SW480 (cell line): ENCODE data around the gene GSC2.

Experiments used
- DNase-seq: peaks from one replicate; pipeline ENCODE4 v3.0.0-alpha.2; 2016; ENCODE audit warnings: low spot score

Gene GSC2, protein sequence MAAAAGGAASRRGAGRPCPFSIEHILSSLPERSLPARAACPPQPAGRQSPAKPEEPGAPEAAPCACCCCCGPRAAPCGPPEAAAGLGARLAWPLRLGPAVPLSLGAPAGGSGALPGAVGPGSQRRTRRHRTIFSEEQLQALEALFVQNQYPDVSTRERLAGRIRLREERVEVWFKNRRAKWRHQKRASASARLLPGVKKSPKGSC

DNA sequence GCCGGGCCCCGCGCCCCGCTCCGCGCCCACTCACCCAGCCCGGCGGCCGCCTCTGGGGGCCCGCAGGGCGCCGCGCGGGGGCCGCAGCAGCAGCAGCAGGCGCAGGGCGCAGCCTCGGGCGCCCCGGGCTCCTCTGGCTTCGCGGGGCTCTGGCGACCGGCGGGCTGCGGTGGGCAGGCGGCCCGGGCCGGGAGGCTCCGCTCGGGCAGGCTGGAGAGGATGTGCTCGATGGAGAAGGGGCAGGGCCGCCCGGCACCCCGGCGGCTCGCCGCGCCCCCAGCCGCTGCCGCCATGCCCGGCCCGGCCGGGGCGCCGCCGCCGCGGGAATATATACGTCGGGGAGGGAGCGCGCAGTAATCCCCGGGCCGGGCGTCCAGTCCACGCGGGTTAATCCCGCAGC lies at the start of gene GSC2:
Gene GSC2 (minus strand): TSS at position 302 of the 400 bp plus-strand sequence. CDS start 9 bp downstream, at position 293.
- no peak for DNase-seq

DNA sequence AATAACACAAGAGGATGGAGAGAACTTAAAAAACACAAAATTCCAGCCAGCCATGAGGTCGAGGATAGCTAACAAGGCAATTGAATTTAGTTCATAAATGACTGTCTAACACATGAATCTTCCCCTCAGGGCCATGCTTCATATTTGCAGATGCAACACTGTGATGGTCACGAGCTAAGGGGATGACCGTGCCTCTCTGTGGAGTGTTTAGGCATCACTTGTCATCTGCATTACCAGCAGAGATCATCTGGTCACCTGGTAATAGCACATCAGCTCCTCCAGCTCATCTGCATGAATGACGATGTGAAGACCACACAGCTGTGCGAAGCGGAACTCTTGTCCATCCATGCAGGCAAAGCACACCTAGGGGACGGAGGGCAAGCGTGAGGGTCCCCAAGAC lies 49.4 kb upstream of the GSC2 start:
- DNase-seq: no peak

DNA sequence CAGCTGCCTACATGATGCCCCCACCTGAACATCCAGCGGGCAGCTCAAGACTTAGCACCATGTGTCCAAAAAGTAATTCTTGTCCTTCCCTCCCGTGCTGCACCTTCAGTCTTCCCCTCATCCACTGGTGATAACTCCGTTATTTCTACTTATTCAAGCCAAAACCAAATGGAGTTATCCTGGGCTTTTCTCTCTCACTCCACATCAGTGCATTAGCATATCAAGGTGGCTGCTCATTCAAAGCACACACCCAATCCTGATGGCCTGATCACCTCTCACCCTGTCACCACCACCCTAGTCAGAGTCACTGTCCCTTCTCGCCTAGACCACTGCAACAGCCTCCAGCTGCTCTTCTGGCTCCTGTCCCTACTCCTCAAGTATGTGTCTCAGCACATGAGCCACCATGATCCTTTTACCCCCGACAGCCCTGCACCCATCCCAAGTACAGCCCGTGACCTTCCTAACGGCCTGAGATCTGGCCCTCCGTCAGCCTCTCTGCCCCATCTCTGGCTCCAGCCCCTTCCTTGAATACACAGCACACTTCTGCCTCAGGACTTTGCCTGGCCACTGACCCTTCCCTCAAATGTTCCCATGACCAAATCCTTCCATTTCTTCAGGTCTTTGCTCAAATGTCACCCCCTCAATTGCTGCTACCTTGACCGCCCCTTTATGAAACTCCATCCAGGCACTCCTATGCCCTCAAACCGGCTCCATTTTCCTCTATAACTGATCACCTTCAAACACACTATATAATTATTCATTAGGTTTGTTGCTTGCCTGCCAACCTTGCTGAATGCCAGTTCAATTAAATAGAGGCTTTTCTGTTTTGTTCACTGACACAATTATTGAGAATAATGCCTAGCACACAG lies 48.1 kb upstream of the GSC2 start:
- DNase-seq: no peak

DNA sequence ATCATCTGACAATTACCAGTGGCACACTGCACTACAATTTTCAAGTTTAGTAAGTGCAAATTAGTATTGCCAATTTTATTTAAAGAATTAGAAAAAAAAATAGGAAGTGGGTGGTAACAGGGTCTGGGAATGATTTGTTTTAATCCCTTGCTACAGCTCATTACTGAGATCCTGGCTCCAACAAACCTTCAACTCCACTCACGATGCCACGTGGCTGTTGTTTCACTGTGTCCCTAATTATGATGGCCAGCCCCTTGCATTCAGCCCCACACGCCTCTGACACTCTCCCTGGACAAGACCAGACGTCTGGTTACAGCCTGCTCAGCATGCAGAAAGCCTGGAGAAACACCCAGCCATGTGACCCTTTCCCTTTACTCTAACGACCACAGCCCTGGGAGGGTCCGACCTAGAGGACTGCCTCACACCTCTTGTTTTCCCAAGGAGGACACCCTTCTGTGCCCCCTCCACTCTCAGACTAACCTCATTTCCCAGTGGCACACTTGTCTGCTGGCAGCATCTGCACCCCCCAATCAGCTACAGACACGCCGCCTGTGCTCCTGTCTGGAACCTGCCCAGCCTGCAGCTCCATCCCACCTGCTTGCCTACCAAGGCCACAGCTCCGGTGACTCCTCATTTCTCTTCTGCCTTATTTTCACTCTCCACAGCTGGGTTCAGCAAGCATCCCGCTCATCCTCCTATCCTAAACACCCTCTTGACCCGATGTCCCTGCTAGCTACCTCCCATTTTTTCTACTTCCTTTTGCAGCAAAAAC lies 46.9 kb upstream of the GSC2 start:
- no peak for DNase-seq

DNA sequence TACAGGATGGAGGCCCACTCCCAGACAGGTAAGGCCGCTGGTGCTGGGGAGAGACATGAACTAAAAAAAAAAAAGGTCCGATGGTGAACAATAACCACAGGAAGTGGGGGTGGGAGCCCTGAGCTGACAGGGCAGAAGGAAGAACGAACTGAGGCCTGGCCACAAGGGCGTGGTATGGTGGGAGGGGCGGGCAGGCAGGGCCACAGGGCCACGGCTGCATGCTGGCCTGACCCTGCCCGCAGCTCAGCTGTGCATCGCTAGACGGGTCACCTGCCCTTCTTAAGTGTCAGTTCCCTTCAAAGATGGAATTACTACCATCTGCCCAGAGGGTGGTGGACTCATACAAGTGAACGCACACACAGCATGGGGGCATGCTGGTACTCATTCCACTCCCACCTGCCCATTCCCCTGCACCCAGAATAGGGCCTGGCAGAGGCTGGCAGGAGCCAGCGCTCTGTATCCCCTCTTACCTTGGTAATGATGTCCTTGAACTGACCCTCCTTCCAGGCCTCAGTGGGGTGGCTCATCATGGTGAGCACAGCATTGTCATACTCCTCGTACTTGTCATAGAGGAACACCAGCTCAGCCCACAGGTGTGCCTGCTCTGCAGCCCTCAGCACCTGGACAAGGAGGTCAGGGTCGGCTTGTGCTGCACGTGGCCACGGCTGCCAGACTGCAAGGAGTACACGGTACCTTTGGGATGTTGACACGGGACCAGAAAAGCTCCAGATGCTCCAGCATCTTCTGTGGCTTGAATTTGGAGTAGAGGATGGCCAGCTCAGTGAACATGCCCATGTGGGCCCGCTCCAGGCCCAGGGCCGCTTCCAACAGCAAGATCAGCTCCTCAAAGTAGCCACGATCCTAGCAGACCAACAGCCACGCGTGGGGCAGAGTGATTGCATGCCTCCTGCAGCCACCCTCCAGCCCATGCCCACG lies 46.0 kb upstream of the GSC2 start:
- no peak for DNase-seq

DNA sequence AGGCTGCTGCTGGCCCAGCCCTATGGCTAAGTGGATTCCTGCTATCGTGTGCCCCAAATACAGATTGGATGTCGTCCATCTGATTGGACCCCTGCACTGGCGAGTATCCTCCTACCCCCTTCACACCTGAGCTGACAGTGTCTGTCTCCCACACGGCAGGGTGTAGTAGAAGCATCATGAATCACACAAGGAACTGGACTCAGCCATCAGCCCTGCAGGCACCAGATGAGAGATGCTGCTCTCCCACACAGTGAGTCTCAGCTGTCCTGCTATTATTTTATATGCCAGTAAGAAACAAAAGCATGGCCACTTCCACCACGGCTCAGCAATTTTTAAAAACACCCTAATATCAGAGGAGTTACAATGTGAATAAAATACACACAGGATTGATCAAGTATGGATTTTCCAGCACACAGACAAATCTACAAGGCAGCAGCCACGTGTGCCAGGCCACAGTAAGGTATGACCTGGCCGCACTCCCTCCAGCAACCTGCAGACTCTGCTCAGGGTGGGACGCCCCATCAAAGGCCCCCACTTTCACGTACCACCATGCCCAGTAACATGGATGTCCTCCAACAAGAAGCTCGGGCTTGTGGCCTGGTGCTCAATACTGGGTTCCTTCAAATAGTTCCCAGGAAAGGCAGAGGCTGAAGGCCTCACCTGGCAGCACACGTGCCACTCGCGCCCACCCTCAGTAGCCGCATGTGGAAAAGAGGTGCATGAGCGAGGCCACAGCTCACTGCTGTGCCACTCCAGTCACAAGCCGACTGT lies 44.9 kb upstream of the GSC2 start:
- no peak for DNase-seq

DNA sequence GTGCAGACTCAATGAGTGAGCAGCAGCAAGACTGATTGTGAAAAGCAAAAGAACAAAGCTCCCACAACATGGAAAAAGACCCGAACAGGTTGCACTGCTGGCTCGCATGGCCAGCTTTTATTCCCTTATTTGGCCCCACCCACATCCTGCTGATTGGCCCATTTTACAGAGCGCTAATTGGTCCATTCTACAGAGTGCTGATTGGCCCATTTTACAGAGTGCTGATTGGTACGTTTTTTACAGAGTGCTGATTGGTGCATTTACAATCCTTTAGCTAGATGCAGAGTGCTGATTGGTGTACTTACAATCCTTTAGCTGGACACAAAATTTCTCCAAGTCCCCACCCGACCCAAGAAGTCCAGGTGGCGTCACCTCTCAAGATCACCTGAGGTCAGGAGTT lies 43.8 kb upstream of the GSC2 start:
- DNase-seq: no peak

DNA sequence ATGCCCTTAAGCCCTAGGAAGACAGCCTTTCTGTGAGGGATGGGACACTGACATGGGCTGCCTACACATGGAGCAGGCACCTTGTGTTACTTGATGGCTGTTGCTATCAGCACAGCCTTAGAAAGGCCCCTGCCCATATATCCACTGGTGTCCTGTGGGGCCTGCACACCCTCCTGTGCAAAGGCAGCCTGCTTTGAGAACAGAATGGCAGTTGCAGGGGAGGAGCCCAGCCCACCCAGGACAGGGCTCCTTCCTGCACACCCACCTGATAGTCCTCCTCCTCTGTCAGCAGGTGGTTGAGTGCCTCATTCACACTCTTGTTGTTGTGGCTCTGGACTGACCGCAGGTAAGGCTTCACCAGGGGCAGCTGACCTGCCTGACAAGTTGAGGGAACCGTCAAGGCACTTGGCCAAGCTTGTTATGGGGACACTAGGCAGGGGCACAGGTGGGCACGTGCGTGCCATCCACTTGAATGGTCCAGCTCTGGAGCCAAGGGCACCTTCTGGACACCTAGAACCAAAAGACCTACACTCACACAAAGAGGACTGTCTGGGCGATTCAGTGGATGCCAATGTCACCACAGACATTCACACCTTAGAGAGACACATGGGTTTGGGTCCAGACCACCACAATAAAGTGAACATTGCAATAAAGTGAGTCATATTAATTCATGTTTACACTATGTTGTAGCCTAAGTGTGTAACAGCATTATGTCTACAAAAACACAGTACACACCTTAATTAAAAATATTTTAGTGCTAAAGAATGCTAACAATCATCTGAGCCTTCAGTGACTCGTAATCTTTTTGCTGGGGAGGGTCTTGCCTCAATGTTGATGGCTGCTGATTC lies 37.8 kb upstream of the GSC2 start:
- peak; percentile 78 for DNase-seq

DNA sequence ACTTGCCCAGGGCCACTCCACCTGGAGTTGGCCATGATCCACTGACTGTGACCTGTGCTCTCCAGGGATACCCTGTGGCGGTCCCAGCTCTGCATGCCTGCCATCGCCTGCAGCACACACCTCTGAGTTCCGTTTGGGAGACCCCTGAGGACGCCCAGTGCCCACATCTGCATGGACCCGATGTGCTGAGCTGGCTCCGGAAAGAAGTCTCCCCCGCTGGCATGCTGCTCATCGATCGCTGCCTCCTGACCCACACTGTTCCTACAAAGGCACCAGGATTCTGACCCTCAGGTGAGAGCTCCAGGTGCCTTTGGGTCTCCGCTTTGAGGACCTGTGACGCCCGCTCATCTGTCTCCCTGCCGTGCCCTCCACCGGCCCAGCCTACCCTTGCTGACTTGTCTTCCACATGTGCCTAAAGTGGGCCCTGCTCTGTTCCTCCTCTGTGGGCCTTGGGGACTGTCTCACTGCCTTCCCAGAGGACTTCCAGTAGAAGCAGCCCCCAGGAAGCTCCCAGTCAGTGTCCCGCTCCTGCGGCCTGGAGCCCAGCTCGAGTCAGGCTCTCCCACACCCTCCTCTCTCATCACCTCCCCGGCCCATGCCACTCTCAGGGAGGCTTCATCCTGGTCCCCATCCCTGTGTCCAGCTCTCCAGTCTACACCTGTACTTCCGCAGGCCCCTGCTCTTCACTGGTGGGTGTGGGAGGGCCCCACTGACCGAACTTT lies 34.3 kb upstream of the GSC2 start:
- DNase-seq: no peak

DNA sequence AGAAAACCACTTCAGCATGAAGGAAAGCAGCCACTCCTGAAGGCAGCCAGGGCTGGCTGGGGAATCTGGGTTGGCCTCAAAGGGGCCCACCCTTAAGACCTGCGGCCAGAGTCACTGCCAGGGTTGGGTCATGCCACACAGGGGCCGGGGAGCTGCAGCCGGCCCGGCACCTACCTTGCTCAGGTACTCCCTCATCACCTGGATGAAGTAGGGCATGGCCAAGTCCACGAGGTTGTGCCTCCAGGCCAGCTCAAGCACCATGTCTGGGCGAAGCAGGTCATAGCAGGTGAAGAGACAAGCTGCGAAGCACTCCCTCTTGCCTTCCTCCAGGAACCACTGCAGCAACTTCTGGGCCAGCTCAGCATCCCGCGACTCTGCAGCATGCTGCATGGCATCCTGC lies 33.1 kb upstream of the GSC2 start:
- no peak for DNase-seq

DNA sequence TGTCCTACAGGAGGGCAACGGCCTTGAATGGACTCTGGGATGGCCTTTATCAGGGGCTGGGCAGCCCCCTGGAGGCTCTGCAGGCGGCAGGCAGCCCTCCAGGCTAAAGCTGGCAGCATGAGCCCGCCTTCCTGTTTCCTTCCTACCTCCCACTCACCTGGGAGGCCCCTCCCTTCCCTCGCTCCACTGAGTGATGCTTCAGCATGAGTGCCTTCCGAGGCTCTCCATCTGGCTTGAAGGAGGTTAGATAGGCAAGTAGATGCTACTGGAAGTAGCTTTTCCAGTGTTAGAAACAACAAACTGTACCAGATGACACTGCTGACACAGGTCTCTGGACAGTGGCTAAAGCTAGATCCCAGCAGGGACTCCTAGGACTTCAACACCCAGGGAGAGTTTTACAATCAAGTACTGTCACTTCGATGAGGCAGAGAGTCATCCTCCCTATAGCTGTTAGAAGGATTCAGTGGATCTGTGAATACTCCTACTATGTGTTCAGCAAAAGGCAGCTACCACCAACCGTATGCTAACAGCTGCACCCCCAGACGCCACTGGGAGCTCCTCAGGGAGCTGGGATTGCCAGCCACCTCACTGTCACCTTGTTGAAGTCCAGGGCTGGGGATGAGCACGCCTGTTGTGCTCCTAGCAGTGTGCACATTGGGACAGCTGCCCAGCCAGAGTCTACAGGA lies 32.5 kb upstream of the GSC2 start:
- no peak for DNase-seq

DNA sequence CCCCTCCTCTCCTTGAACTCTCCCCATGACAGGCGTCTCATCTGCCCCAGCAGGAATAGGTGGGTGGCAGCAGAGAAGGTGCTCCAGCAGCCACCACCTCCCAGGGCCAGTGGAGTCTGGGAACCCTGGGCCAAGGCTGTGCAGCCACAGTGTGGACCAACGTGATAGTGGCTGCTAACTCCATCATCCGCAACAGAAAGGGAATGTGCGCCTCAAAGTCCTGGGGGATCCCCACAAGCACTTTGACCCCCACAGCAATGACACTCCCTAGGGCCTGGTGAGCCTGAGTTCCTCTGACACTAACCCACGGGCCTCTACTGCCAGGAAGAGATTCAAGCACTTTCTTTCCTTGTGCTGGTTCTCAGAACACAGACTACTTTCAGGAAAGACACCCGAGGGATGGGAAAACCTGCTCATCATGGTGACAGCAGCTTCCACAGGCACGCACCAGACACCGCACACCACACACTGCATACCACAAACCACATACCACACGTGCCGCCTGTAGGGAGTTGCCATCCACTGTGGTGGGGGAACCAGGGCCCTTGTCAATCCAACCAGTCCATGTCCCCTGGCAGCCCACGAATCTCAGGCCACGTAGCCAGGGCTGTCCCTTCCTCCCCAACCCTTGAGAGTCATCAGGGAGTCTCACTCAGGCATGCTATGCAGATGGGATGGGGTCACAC lies 31.8 kb upstream of the GSC2 start:
- DNase-seq: no peak

DNA sequence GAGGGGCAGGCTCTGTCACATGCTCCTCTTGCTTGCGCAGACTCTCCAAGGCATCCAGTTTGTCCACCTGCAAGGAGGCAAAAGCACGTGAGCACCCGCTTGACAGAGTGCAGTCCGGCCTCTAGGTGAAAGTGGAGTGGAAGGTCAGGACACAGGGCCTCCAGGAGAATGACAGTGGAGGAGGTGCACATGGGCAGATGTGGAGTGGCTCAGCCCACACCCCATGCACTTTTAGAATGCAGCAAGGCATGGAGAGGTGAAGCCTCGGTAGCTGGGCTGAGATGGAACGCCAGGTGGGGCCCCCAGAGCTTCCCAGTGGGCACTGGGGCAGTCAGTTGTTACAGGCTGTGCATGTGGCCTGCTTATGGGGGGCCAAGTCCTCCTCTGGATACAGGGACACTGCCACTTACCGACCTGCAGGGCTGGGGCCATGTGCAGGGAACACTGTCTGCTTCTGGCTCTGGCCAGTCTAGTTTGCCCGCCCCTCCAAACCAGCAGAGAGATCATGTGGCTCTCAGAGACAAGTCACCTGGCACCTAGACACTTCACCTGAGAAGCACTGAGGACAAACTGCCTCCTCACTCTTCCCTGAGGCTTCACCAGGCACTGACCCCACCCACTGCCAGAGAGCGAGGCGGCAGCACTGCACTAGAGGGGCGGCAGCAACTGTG lies 30.8 kb upstream of the GSC2 start:
- no peak for DNase-seq

DNA sequence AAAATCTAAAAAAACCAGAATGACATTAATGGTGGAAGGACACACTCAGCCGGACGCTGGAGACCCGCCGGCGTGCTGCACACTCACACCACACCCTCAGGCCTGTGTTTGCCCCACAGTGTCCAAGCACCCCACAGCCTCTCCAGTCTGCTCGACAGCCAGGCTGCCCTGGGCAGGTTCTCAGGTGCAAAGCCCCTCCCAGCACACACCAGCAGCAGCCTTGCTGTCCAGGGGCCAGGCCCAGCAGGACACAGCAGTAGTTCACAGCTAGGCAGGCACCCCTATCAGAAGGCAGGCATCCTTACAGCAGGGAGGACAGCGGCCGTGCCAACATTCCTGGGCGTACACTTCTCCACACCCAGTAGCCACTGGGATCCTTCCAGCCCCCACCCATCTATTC lies 30.1 kb upstream of the GSC2 start:
- no peak for DNase-seq

DNA sequence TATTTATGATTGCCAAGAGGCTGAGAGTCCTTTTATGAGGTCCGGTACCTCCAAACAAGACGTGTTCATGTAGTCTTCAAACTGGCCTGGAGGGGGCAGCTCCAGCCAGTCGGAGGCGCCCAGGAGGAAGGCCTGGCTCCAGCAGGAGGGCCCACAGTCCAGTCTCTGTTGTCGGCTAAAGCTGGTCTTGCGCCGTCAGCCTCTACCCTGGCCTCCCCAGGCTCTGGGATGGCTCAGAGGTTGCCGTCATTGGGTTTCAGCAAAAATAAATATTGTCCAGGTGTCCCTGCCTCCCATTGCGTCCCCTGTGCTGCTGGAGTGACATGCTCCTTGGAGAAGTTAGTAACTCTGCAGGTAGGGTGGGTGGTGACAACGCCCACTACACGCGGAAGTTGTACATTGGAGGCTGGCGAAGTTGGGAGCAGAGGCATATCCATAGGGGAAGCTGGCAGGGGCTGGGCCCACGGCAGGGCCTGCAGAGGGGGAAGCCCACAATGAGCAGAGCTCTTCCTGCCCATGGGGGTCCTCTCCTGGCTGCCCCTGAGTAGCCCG lies 29.5 kb upstream of the GSC2 start:
- DNase-seq: peak; percentile 85

DNA sequence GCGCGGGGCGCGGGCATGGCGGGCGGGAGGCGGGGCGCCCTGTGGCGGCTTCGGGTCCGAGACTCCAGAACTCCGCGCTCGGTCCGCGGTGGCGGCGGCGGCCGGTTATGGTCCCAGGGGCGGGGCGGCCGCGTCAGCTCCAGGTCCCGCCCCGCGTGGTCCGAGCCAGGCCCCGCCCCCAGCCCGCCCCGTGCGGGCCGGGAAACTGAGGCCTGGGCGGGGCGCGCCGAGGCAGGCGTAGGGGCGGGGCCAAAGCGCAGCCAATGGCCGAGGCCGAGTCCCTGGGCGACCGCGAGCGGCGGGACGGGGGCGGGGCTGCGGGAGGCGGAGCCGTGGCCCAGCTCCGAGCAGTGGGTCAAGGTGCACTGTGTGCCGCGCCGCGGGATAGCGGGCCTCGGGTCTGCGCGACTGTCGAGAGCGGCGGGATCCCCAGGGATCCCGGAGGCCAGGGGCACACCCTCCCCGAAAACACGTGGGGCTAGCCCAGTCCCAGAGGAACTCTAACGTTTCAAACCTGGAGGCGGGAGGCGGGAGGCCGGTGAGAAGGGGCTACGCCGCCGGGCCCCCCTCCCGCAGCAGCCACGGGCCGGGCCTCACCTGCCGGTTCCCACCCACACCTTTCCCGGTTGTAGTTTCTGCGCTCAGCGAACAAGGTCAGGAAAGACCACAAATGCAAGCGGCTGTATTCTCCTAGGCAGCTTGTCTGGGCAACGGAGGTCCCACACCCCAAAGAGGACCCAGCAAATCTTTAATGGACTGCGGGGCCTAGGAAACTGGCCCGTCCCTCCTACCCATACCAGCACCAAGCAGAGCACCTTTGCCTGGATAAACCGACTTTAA lies 28.8 kb upstream of the GSC2 start, which contains the start of gene SLC25A1:
Gene SLC25A1 (minus strand): TSS at position 80 of the 840 bp plus-strand sequence. CDS start 63 bp downstream, at position 17.
- DNase-seq: peak; percentile 60
